ENCODE measurements around the gene MAN2B2. TPM values are rescaled to one million over a fixed set of nuclear protein-coding genes. Genes with fewer than 3 reads are reported as not detected.
A peak's percentile ranks its signal among the peaks of the same experiment; 100 is the strongest.

Gene MAN2B2
- total and polyA plus RNA-seq, 12 donors, result 6.0 to 27.1 (median 18.2) TPM

- peaks cover 0 to 78% (median 34%) of the 10 kb centered on the region in 9 donors for H3K36me3 ChIP-seq
Observed at GRCh38 chr4:6618386-6619115, 43.6 kb downstream of the MAN2B2 start.

GRCh38 chr4:6619116-6619465 is 44.1 kb downstream of the MAN2B2 start:
- WGBS, 2 donors, result 95% methylated on average over 13 of the region's 13 CpGs
- H3K4me1 ChIP-seq, result no peaks in the 10 kb centered on the region
- ATAC-seq, result no peak
- intact Hi-C loops (cut with DNase I), result no loop called here
- H3K36me3 ChIP-seq, result peaks cover 0 to 76% (median 34%) of the 10 kb centered on the region in 9 donors
- DNase-seq, result no peak
- TF ChIP-seq CTCF (IDR thresholded peaks at IDR 0.05), result no peak
- no peaks in the 10 kb centered on the region for H3K27me3 ChIP-seq
- no peaks in the 10 kb centered on the region for H3K9me3 ChIP-seq
- H3K27ac ChIP-seq, result no peak overlapping the region
- H3K4me3 ChIP-seq, result no peak overlapping the region

More at GRCh38 chr4:6618386-6619115, 43.6 kb downstream of the MAN2B2 start:
- Histone ChIP-seq H3K27me3 (no peaks in the 10 kb centered on the region), H3K4me3 (no peak overlapping the region), H3K9me3 (no peaks in the 10 kb centered on the region), H3K4me1 (no peaks in the 10 kb centered on the region), H3K27ac (no peak overlapping the region)
- WGBS, 2 donors, result 91 to 94% methylated on average over 19 of the region's 19 CpGs
- ATAC-seq, result no peak
- no peak for TF ChIP-seq CTCF (IDR thresholded peaks at IDR 0.05)
- no peak for DNase-seq
- intact Hi-C loops (cut with DNase I), result no loop called here

GRCh38 chr4:6619466-6620255 is 44.7 kb downstream of the MAN2B2 start:
- no peak for DNase-seq
- Histone ChIP-seq H3K36me3 (peaks cover 0 to 70% (median 34%) of the 10 kb centered on the region in 9 donors), H3K4me3 (no peak overlapping the region), H3K9me3 (no peaks in the 10 kb centered on the region), H3K27me3 (no peaks in the 10 kb centered on the region), H3K27ac (no peak overlapping the region), H3K4me1 (no peaks in the 10 kb centered on the region)
- intact Hi-C loops (cut with DNase I), result no loop called here
- WGBS, 2 donors, result 92 to 94% methylated on average over 24 of the region's 24 CpGs
- TF ChIP-seq CTCF (IDR thresholded peaks at IDR 0.05), result no peak
- ATAC-seq, result peak in 1 of 8 donors; percentile 8

- intact Hi-C loops (cut with DNase I), result no loop called here
- no peak for DNase-seq
- TF ChIP-seq CTCF (IDR thresholded peaks at IDR 0.05), result no peak
- Histone ChIP-seq H3K27ac (no peak overlapping the region), H3K9me3 (no peaks in the 10 kb centered on the region), H3K27me3 (no peaks in the 10 kb centered on the region), H3K4me1 (no peaks in the 10 kb centered on the region), H3K4me3 (no peak overlapping the region), H3K36me3 (peaks cover 0 to 64% (median 32%) of the 10 kb centered on the region in 9 donors)
- 88 to 95% methylated on average over 10 of the region's 10 CpGs for WGBS, 2 donors
- peak in 2 of 8 donors; percentile 8 to 20 for ATAC-seq
Observed at GRCh38 chr4:6620296-6620695, 45.3 kb downstream of the MAN2B2 start.
